K562 (cell line): ENCODE data around the gene SLBP. TPM values are rescaled to one million over a fixed set of nuclear protein-coding genes. Genes with fewer than 3 reads are reported as not detected.

Source experiments
- HOMEZ ChIP-seq: fragments of 250-450 bp; sonication (Bioruptor Pico); IDR thresholded peaks from 2 replicates; pipeline ENCODE4 v1.4.0; 2020; ENCODE audit warnings: mild to moderate bottlenecking, moderate library complexity
- NFE2L1 ChIP-seq: fragments of 450-650 bp; IDR thresholded peaks from 2 replicates; pipeline ENCODE4 v1.6.1; 2016; ENCODE audit warnings: missing genetic modification characterization, low read depth, mild to moderate bottlenecking, missing compliant biosample characterization, moderate library complexity, borderline replicate concordance
- RBFOX2 ChIP-seq: fragments of 200-400 bp; formaldehyde crosslinking; IDR thresholded peaks from 2 replicates; pipeline ENCODE4 v1.6.1; 2017; ENCODE audit warnings: low read depth, mild to moderate bottlenecking, low read length, moderate library complexity
- RBM22 ChIP-seq: fragments of 200-400 bp; formaldehyde crosslinking; IDR thresholded peaks from 2 replicates; pipeline ENCODE4 v1.6.1; 2018; ENCODE audit warnings: low read length, low read depth; ENCODE audit not compliant: poor library complexity, severe bottlenecking
- RERE ChIP-seq: sonication (generic); formaldehyde crosslinking; IDR thresholded peaks from 2 replicates; pipeline ENCODE4 v1.8.0; 2023; ENCODE audit warnings: missing genetic modification reagents, mild to moderate bottlenecking, borderline replicate concordance
- THRB ChIP-seq: fragments of 450-650 bp; formaldehyde crosslinking; conservative IDR thresholded peaks from 2 replicates; pipeline ENCODE4 v1.4.0; 2022; ENCODE audit warnings: mild to moderate bottlenecking, missing genetic modification characterization
- YY1 ChIP-seq, 3 experiments: IDR thresholded peaks; 2 replicates each; pipeline ENCODE4 v1.6.1; 2011; ENCODE audit warnings: low read length in 2 of 3, mild to moderate bottlenecking in 2 of 3, moderate library complexity in 2 of 3, borderline replicate concordance in 1 of 3, control low read depth in 1 of 3, low read depth in 1 of 3; ENCODE audit not compliant: insufficient read depth in 3 of 3, insufficient replicate concordance in 2 of 3, control insufficient read depth in 1 of 3, insufficient read length in 1 of 3; ENCODE audit errors: extremely low read depth in 1 of 3
- ZFP1 ChIP-seq: fragments of 450-650 bp; formaldehyde crosslinking; IDR thresholded peaks from 2 replicates; pipeline ENCODE4 v1.4.0; 2020; ENCODE audit warnings: mild to moderate bottlenecking, mixed read lengths
- ZNF431 ChIP-seq: sonication (generic); formaldehyde crosslinking; IDR thresholded peaks from 2 replicates; pipeline ENCODE4 v1.8.0; 2022; ENCODE audit warnings: mild to moderate bottlenecking, missing genetic modification reagents
- polyA plus RNA-seq, 8 experiments: library from polyadenylated mRNA; depleted of rRNA in 4 of 8; stranded (reverse) in 5 of 8; unstranded in 3 of 8; fragments of >200 nt; fragmentation: Nextera tagmentation in 2 of 8; fragmentation: Illumina TruSeq in 1 of 8; extraction: Ambion mirVana in 2 of 8; extraction: Trizol in 1 of 8; gene quantifications; 2 replicates each; pipeline versions ENCODE4 v1.2.1 to v1.2.3, GENCODE V29; 2011 to 2014; ENCODE audit warnings: inconsistent platforms in 1 of 8, missing spikeins in 1 of 8
- total RNA-seq, 7 experiments: library from RNA; depleted of rRNA in 6 of 7; stranded (reverse); fragments of >200 nt in 6 of 7; fragmentation: Illumina TruSeq in 2 of 7; extraction: Trizol in 2 of 7; gene quantifications; 2 replicates each; pipeline versions ENCODE4 v1.2.1 to v1.2.3, GENCODE V29; 2011 to 2021; ENCODE audit warnings: low replicate concordance in 1 of 7

The SLBP gene
- total and polyA plus RNA-seq, 9 of the 15 experiments (the other 6 are each of a cell fraction or from before 2014, with no cell fraction given), result 49.4 to 221 (median 162) TPM

DNA sequence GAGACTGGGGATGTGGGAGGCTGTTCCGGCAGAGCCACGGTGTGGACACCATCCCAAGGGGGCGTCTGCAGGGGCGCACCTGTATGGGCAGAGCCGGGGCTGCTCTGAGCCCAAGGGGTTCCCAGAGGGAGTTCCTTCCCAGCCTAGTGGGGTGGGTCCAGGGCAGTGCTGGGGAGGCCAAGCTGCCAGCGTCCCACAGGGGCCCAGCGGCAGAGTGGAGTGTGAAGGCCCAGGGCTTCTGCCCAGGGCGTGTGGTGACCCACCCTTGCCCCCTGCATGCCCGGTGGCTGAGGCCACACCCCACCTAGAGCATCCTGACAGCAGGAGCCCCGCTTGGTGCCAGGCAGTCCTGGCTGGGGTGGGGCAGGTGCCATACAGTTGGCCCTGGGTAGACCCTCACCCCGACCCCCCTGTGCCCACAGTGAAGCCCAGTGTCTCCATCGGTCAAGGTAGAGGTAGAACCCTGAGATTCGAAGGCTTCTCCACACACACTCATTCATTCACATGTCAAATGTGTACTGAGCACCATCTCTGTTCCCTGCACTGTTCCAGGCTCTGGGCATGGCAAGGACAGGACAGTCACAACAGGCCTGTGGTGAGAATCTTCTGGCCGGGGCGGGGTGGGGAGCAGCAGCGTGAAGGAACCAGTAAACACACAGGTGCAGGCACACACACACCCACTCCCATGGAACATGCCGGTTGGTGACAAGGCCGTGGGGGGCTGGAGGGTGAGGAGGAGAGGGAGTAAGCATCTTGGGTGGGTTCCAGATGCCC is 38.4 kb upstream of the SLBP start (continued):
- TF ChIP-seq RERE (CRISPR knock-in tag), result no peak
- TF ChIP-seq RBFOX2, result no peak
- TF ChIP-seq THRB (CRISPR knock-in tag), result no peak
- no peak for TF ChIP-seq ZFP1 (CRISPR knock-in tag)
- TF ChIP-seq NFE2L1 (tag), result no peak
- TF ChIP-seq RBM22, result no peak
- no peak for TF ChIP-seq ZNF431 (CRISPR knock-in tag)
- TF ChIP-seq HOMEZ (CRISPR knock-in tag), result no peak
- no peak for TF ChIP-seq YY1 (IDR thresholded peaks at IDR 0.05; ENCODE audit: borderline replicate concordance in 1 of 3, control insufficient read depth in 1 of 3, extremely low read depth in 1 of 3, insufficient read depth in 3 of 3, insufficient read length in 1 of 3, insufficient replicate concordance in 2 of 3, low read depth in 1 of 3, low read length in 2 of 3)
